Islet precursor cell (in vitro differentiated cells): ENCODE results near the gene ILDR1.
"Not testable (repeated sequence)": the region's sequence is repeated elsewhere in the genome, so short reads cannot be mapped to it uniquely, and the experiment has no call there.

Source experiments
- DNase-seq: peaks from one replicate; pipeline ENCODE4 v3.0.0-alpha.2; 2018

The ILDR1 gene

GRCh38 chr3:122021811-122022401 is at the start of gene ILDR1:
Gene ILDR1 (minus strand): TSS chr3:122022247. CDS start chr3:122022077, 170 bp downstream.
- DNase-seq, result peak; percentile 74

- DNase-seq, result no peak
Measured at GRCh38 chr3:122067588-122068240, 45.7 kb upstream of the ILDR1 start.

GRCh38 chr3:122067214-122067550 is 45.1 kb upstream of the ILDR1 start:
- DNase-seq, result no peak

- no peak for DNase-seq
Measured at GRCh38 chr3:122066331-122067213, 44.5 kb upstream of the ILDR1 start.

GRCh38 chr3:122064326-122064725 is 42.3 kb upstream of the ILDR1 start:
- DNase-seq, result no peak

GRCh38 chr3:122063908-122064307 is 41.9 kb upstream of the ILDR1 start:
- DNase-seq, result no peak

GRCh38 chr3:122060040-122060698 is 38.1 kb upstream of the ILDR1 start:
- DNase-seq, result no peak

- DNase-seq, result no peak
Measured at GRCh38 chr3:122058294-122058693, 36.2 kb upstream of the ILDR1 start.

GRCh38 chr3:122057671-122058070 is 35.6 kb upstream of the ILDR1 start:
- DNase-seq, result no peak

- no peak for DNase-seq
Measured at GRCh38 chr3:122055215-122055614, 33.2 kb upstream of the ILDR1 start, which contains the start of gene CD86. Gene CD86 (plus strand): TSS chr3:122055362. CDS start chr3:122055490, 128 bp downstream.

GRCh38 chr3:122052968-122053367 is 30.9 kb upstream of the ILDR1 start:
- no peak for DNase-seq

GRCh38 chr3:122047773-122048172 is 25.7 kb upstream of the ILDR1 start:
- DNase-seq, result not testable (repeated sequence)

- DNase-seq, result not testable (repeated sequence)
Measured at GRCh38 chr3:122047296-122047695, 25.2 kb upstream of the ILDR1 start.

- no peak for DNase-seq
Measured at GRCh38 chr3:122033023-122033422, 11.0 kb upstream of the ILDR1 start.

- no peak for DNase-seq
Measured at GRCh38 chr3:122032531-122032930, 10.5 kb upstream of the ILDR1 start.

GRCh38 chr3:122031123-122031468 is 9.0 kb upstream of the ILDR1 start:
- DNase-seq, result no peak

GRCh38 chr3:122030381-122031122 is 8.5 kb upstream of the ILDR1 start:
- no peak for DNase-seq

GRCh38 chr3:122025296-122025695 is 3.2 kb upstream of the ILDR1 start:
- no peak for DNase-seq

GRCh38 chr3:122024800-122025199 is 2.8 kb upstream of the ILDR1 start:
- no peak for DNase-seq

GRCh38 chr3:122023335-122023910 is 1.4 kb upstream of the ILDR1 start:
- no peak for DNase-seq

- DNase-seq, result no peak
Measured at GRCh38 chr3:122021037-122021436, 1.0 kb downstream of the ILDR1 start.

- no peak for DNase-seq
Measured at GRCh38 chr3:122019493-122019892, 2.6 kb downstream of the ILDR1 start.
